AG04450 (cell line): Measurements from ENCODE around the gene NCS1. TPM values are rescaled to one million over a fixed set of nuclear protein-coding genes. Genes with fewer than 3 reads are reported as not detected.

Experiments
- CTCF ChIA-PET: fragments of 300-600, 350-600 bp; formaldehyde crosslinking; extraction: SDS; loops from one replicate; lab custom pipeline; 2022; ENCODE audit warnings: antibody characterized with exemption, inconsistent platforms; lab: Charles Lee
- POLR2A ChIA-PET: fragments of 350-600 bp; formaldehyde crosslinking; extraction: SDS; loops from one replicate; lab custom pipeline; 2021; ENCODE audit warnings: antibody characterized with exemption, inconsistent platforms; lab: Yijun Ruan, JAX
- DNase-seq: peaks from one replicate; pipeline ENCODE4 v3.0.0-alpha.2; 2011; ENCODE audit warnings: low read depth, low spot score
- H3K27ac ChIP-seq: one replicate; pipeline ENCODE4 v1.5.1; 2012; ENCODE audit warnings: low read depth, low read length, control low read depth
- H3K27me3 ChIP-seq: one replicate; pipeline ENCODE4 v1.6.0; 2012; ENCODE audit warnings: low read length; ENCODE audit not compliant: control insufficient read depth, insufficient read depth
- H3K4me3 ChIP-seq: 2 replicates; pipeline ENCODE4 v1.5.1; 2011; ENCODE audit warnings: mild to moderate bottlenecking, low read depth, low read length, control low read depth
- H3K9me3 ChIP-seq: 2 replicates; pipeline ENCODE4 v1.5.1; 2012; ENCODE audit warnings: low read length; ENCODE audit not compliant: control insufficient read depth, insufficient read depth
- CTCF ChIP-seq: IDR thresholded peaks from 2 replicates; pipeline ENCODE4 v1.5.1; 2011; ENCODE audit warnings: low read depth, low read length, control low read depth, inconsistent platforms
- polyA plus RNA-seq: library from polyadenylated mRNA; depleted of rRNA; stranded (reverse); fragments of >200 nt; gene quantifications from 2 replicates; pipeline ENCODE4 v1.2.3, GENCODE V29; 2011

The NCS1 gene
- polyA plus RNA-seq, 1 experiment, result 68.3 TPM

DNA sequence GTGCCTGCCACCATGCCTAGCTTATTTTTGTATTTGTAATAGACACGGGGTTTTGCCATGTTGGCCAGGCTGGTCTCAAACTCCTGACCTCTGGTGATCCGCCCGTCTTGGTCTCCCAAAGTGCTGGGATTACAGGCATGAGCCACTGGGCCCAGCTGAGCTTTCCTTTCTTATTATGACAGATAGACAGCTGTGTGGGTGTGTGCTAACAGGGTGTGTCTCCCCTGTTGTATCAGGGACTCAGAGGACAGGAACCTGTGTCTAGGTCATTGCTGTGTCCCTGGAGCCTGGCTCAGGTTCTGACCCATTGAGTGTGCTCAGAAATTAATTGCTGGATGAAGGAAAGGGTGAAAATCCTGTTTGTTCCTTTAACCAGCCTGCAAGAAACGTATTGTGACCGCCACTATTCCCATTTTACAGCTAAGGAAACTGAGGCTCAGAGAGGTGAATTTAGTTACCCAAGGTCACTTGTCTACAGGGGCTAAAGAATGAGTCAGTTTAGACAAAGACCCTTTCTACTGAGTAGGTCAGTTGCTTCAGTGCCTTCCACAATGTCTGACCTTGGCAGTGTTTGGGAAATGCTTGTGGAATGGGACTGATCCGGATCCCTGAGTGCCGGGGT is 16.8 kb downstream of the NCS1 start:
- ChIA-PET CTCF (no interaction called here), POLR2A (no interaction called here)
- H3K27me3 ChIP-seq, result no peaks in the 10 kb centered on the region
- H3K27ac ChIP-seq, result no peak overlapping the region
- no peaks in the 10 kb centered on the region for H3K9me3 ChIP-seq
- H3K4me3 ChIP-seq, result no peak overlapping the region
- no peak for DNase-seq
- no peak for TF ChIP-seq CTCF

DNA sequence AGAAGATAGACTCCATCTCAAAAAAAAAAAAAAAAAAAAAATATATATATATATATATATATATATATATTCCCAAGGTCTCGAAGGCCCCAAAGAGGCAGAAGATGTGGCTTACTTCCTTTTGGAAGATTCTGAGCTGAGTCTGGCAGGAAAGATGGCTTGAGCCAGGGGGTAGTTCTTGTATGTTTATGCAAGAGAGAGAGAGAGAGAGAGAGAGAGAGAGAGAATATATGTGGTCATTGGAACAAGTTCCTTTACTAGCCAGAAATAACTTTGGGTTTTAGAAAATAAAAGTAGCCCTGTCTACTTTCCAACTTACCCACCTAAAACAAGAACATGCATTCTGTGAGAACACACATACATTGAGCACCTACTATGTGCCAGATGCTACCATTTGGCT is 17.6 kb downstream of the NCS1 start:
- Histone ChIP-seq H3K27me3 (no peaks in the 10 kb centered on the region), H3K27ac (no peak overlapping the region), H3K4me3 (no peak overlapping the region), H3K9me3 (no peaks in the 10 kb centered on the region)
- peak; percentile 76 for DNase-seq
- POLR2A ChIA-PET, result interaction anchor here (0.6 kb wide), 2 partner anchors 127 to 217 kb away, joined by 3 read pairs; no protein-coding TSS in a partner anchor
- no peak for TF ChIP-seq CTCF
- CTCF ChIA-PET, result no interaction called here

GRCh38 chr9:130191068-130191748 is 19.0 kb downstream of the NCS1 start:
- H3K4me3 ChIP-seq, result no peak overlapping the region
- ChIA-PET POLR2A (no interaction called here), CTCF (no interaction called here)
- H3K27ac ChIP-seq, result no peak overlapping the region
- no peaks in the 10 kb centered on the region for H3K27me3 ChIP-seq
- DNase-seq, result no peak
- no peaks in the 10 kb centered on the region for H3K9me3 ChIP-seq
- no peak for TF ChIP-seq CTCF

DNA sequence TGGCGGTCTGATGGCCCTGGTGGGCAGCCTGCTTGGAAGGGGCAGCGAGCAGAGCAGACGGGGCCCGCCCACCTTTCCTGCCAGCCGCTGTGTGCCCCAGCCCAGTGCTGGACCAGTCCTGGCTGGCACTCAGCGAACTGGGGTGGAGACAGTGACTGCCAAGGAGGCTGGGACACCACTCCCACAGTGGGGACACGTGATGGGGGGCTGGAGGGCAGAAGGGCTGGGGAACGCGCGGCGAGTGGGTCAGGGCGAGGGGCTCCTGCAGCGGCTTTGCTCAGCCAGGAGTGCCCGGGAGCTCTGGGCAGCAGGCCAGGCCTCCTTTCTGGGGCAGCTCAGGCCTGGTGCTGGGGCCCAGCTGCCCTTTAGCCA is 19.5 kb downstream of the NCS1 start:
- ChIA-PET CTCF (no interaction called here), POLR2A (no interaction called here)
- Histone ChIP-seq H3K27ac (no peak overlapping the region), H3K9me3 (no peaks in the 10 kb centered on the region), H3K27me3 (no peaks in the 10 kb centered on the region), H3K4me3 (no peak overlapping the region)
- TF ChIP-seq CTCF, result no peak
- DNase-seq, result no peak

- Histone ChIP-seq H3K9me3 (no peaks in the 10 kb centered on the region), H3K27me3 (no peaks in the 10 kb centered on the region), H3K27ac (no peak overlapping the region), H3K4me3 (no peak overlapping the region)
- DNase-seq, result no peak
- ChIA-PET CTCF (no interaction called here), POLR2A (no interaction called here)
- no peak for TF ChIP-seq CTCF
Measured at GRCh38 chr9:130192382-130192999, 20.3 kb downstream of the NCS1 start.
